ENCODE measurements around the gene RAB29.

GRCh38 chr1:205800427-205800826, 25.1 kb upstream of the RAB29 start:
- no peak for TF ChIP-seq EZH2 (IDR thresholded peaks at IDR 0.05; ENCODE audit: insufficient read depth, poor library complexity, severe bottlenecking)
- no peak for TF ChIP-seq EZH2phosphoT487 (IDR thresholded peaks at IDR 0.05; ENCODE audit: insufficient read depth, low read depth)

Measured in GM23248 (cell line).